Measurements from ENCODE around the gene SPESP1.

DNA sequence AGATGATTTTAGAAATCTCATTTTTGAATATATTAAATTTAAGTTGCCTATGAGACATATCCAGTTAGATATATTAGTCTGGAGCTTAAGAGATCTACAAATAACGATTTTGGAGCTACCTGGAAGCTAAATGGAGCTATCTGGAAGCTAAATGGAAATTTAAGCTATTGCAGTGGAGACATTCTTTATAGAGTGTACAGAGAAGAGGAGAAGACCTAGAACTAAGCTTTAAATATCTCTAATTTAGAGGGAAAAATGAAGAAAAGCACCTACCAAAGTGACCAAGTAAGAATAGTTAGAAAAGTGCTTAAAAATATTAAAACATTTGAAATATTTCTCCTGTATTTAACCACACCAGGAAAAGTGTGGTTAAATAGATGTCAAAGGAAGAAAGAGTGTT lies 28.3 kb downstream of the SPESP1 start:
- TF ChIP-seq POLR2A (IDR thresholded peaks at IDR 0.05), result no peak
- TF ChIP-seq, protein P1, sequence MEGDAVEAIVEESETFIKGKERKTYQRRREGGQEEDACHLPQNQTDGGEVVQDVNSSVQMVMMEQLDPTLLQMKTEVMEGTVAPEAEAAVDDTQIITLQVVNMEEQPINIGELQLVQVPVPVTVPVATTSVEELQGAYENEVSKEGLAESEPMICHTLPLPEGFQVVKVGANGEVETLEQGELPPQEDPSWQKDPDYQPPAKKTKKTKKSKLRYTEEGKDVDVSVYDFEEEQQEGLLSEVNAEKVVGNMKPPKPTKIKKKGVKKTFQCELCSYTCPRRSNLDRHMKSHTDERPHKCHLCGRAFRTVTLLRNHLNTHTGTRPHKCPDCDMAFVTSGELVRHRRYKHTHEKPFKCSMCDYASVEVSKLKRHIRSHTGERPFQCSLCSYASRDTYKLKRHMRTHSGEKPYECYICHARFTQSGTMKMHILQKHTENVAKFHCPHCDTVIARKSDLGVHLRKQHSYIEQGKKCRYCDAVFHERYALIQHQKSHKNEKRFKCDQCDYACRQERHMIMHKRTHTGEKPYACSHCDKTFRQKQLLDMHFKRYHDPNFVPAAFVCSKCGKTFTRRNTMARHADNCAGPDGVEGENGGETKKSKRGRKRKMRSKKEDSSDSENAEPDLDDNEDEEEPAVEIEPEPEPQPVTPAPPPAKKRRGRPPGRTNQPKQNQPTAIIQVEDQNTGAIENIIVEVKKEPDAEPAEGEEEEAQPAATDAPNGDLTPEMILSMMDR (IDR thresholded peaks at IDR 0.05), result no peak

All from ovary (tissue), 3 donors.